ENCODE measurements around the gene SPOCK2. TPM values are rescaled to one million over a fixed set of nuclear protein-coding genes. Genes with fewer than 3 reads are reported as not detected.
"Not testable (repeated sequence)": the region's sequence is repeated elsewhere in the genome, so short reads cannot be mapped to it uniquely, and the experiment has no call there.

Gene SPOCK2
- polyA plus RNA-seq (0.03 to 0.18 TPM (median 0.14 TPM) in 3 replicates), polyA minus RNA-seq (0.19 to 1.2 TPM (median 1.0 TPM) in 3 replicates)
- 0.26 TPM for polyA plus RNA-seq (2011; ENCODE audit: low read depth)
- 0.05 TPM in 2 replicates for polyA plus RNA-seq (2011; cell fraction: cytosol; rRNA removed)
- polyA plus RNA-seq (2011; cell fraction: nucleus; rRNA removed) = 0.90 and 1.2 TPM in 2 replicates
- polyA plus RNA-seq (2012; ENCODE audit: low replicate concordance) = 0.05 and 0.21 TPM in 2 replicates
- polyA minus RNA-seq (2011; cell fraction: cytosol; rRNA and poly(A)+ RNA removed) = not detected
- polyA minus RNA-seq (2011; cell fraction: nucleus; rRNA and poly(A)+ RNA removed) = 0.74 and 1.5 TPM in 2 replicates

- H2AFZ ChIP-seq (ENCODE audit: control insufficient read depth, low read length) = no peak within 1 kb of the TSS
- H3K4me2 ChIP-seq (ENCODE audit: control insufficient read depth, extremely low read depth, insufficient read depth, low read depth, low read length) = peak within 1 kb of the TSS; percentile 71
- H3K4me1 ChIP-seq (ENCODE audit: control insufficient read depth, extremely low read depth, insufficient read depth, low read length) = peaks cover 13% of the 10 kb centered on the region
- no peak for DNase-seq (ENCODE audit: low read depth, low spot score)
- TF ChIP-seq EZH2 (IDR thresholded peaks at IDR 0.05; ENCODE audit: low read length) (peak; percentile 97), CTCF (optimal IDR thresholded peaks at IDR 0.05 in 1 of 3, IDR thresholded peaks at IDR 0.05 in 1 of 3, conservative IDR thresholded peaks at IDR 0.05 in 1 of 3; ENCODE audit: extremely low read depth in 1 of 3, insufficient read depth in 2 of 3, low read length in 3 of 3) (no peak)
- no peak within 1 kb of the TSS for H3K27ac ChIP-seq (ENCODE audit: control insufficient read depth, insufficient read depth, low read length)
- peak within 1 kb of the TSS in 1 of 3 experiments; percentile 42 for H3K4me3 ChIP-seq (ENCODE audit: control insufficient read depth in 2 of 3, extremely low read depth in 1 of 3, insufficient read depth in 2 of 3, low read depth in 1 of 3, low read length in 3 of 3)
- no peak for FAIRE-seq
- no peaks in the 10 kb centered on the region for H3K79me2 ChIP-seq (ENCODE audit: control insufficient read depth, insufficient read depth, low read length)
- H3K27me3 ChIP-seq (ENCODE audit: control insufficient read depth, extremely low read depth, insufficient read depth, low read length) = peaks cover 28% of the 10 kb centered on the region
- H4K20me1 ChIP-seq (ENCODE audit: control insufficient read depth, extremely low read depth, insufficient read depth, low read length) = no peaks in the 10 kb centered on the region
- H3K9me1 ChIP-seq (ENCODE audit: control insufficient read depth, extremely low read depth, insufficient read depth, low read length) = no peaks in the 10 kb centered on the region
- no peaks in the 10 kb centered on the region for H3K9me3 ChIP-seq (ENCODE audit: control insufficient read depth, low read depth, low read length)
- dilution Hi-C loops (cut with MboI; ENCODE audit: extremely low pct_ligation_motif_present, low sequenced_read_pairs) = no loop called here
- peak within 1 kb of the TSS; percentile 9 for H3K9ac ChIP-seq (ENCODE audit: control insufficient read depth, extremely low read depth, insufficient read depth, low read length)
- H3K36me3 ChIP-seq (ENCODE audit: control insufficient read depth in 2 of 2, extremely low read depth in 1 of 2, insufficient read depth in 2 of 2, low read length in 2 of 2) = no peaks in the 10 kb centered on the region
These were observed at the start of gene SPOCK2 for GRCh38 chr10:72087969-72088888. Gene SPOCK2 (minus strand): TSS chr10:72088551. CDS start chr10:72088328, 223 bp downstream.

GRCh38 chr10:72137583-72137982 is 49.2 kb upstream of the SPOCK2 start:
- H3K4me1 ChIP-seq (ENCODE audit: control insufficient read depth, extremely low read depth, insufficient read depth, low read length) = no peaks in the 10 kb centered on the region
- dilution Hi-C loops (cut with MboI; ENCODE audit: extremely low pct_ligation_motif_present, low sequenced_read_pairs) = no loop called here
- no peak overlapping the region for H3K9ac ChIP-seq (ENCODE audit: control insufficient read depth, extremely low read depth, insufficient read depth, low read length)

GRCh38 chr10:72136225-72136624 is 47.9 kb upstream of the SPOCK2 start:
- H2AFZ ChIP-seq (ENCODE audit: control insufficient read depth, low read length); dilution Hi-C loops (cut with MboI; ENCODE audit: extremely low pct_ligation_motif_present, low sequenced_read_pairs); FAIRE-seq; H3K4me3 ChIP-seq (ENCODE audit: control insufficient read depth in 2 of 3, extremely low read depth in 1 of 3, insufficient read depth in 2 of 3, low read depth in 1 of 3, low read length in 3 of 3); H3K36me3 ChIP-seq (ENCODE audit: control insufficient read depth in 2 of 2, extremely low read depth in 1 of 2, insufficient read depth in 2 of 2, low read length in 2 of 2); H3K27me3 ChIP-seq (ENCODE audit: control insufficient read depth, extremely low read depth, insufficient read depth, low read length); H3K9ac ChIP-seq (ENCODE audit: control insufficient read depth, extremely low read depth, insufficient read depth, low read length); H3K9me1 ChIP-seq (ENCODE audit: control insufficient read depth, extremely low read depth, insufficient read depth, low read length); H3K4me2 ChIP-seq (ENCODE audit: control insufficient read depth, extremely low read depth, insufficient read depth, low read depth, low read length); H3K27ac ChIP-seq (ENCODE audit: control insufficient read depth, insufficient read depth, low read length); H3K4me1 ChIP-seq (ENCODE audit: control insufficient read depth, extremely low read depth, insufficient read depth, low read length); H4K20me1 ChIP-seq (ENCODE audit: control insufficient read depth, extremely low read depth, insufficient read depth, low read length); H3K79me2 ChIP-seq (ENCODE audit: control insufficient read depth, insufficient read depth, low read length); DNase-seq (ENCODE audit: low read depth, low spot score); H3K9me3 ChIP-seq (ENCODE audit: control insufficient read depth, low read depth, low read length): not testable (repeated sequence)

More at GRCh38 chr10:72137583-72137982, 49.2 kb upstream of the SPOCK2 start:
- no peaks in the 10 kb centered on the region for H3K36me3 ChIP-seq (ENCODE audit: control insufficient read depth in 2 of 2, extremely low read depth in 1 of 2, insufficient read depth in 2 of 2, low read length in 2 of 2)
- DNase-seq (ENCODE audit: low read depth, low spot score) (no peak), FAIRE-seq (no peak)
- H3K9me1 ChIP-seq (ENCODE audit: control insufficient read depth, extremely low read depth, insufficient read depth, low read length) = no peaks in the 10 kb centered on the region
- H3K79me2 ChIP-seq (ENCODE audit: control insufficient read depth, insufficient read depth, low read length) = no peaks in the 10 kb centered on the region
- no peaks in the 10 kb centered on the region for H3K27me3 ChIP-seq (ENCODE audit: control insufficient read depth, extremely low read depth, insufficient read depth, low read length)
- H3K9me3 ChIP-seq (ENCODE audit: control insufficient read depth, low read depth, low read length) = no peaks in the 10 kb centered on the region
- no peak overlapping the region for H3K4me3 ChIP-seq (ENCODE audit: control insufficient read depth in 2 of 3, extremely low read depth in 1 of 3, insufficient read depth in 2 of 3, low read depth in 1 of 3, low read length in 3 of 3)
- no peak overlapping the region for H2AFZ ChIP-seq (ENCODE audit: control insufficient read depth, low read length)
- no peaks in the 10 kb centered on the region for H4K20me1 ChIP-seq (ENCODE audit: control insufficient read depth, extremely low read depth, insufficient read depth, low read length)
- no peak overlapping the region for H3K27ac ChIP-seq (ENCODE audit: control insufficient read depth, insufficient read depth, low read length)
- TF ChIP-seq CTCF (optimal IDR thresholded peaks at IDR 0.05 in 1 of 3, IDR thresholded peaks at IDR 0.05 in 1 of 3, conservative IDR thresholded peaks at IDR 0.05 in 1 of 3; ENCODE audit: extremely low read depth in 1 of 3, insufficient read depth in 2 of 3, low read length in 3 of 3) (no peak), EZH2 (IDR thresholded peaks at IDR 0.05; ENCODE audit: low read length) (no peak)
- no peak overlapping the region for H3K4me2 ChIP-seq (ENCODE audit: control insufficient read depth, extremely low read depth, insufficient read depth, low read depth, low read length)
